ENCODE measurements around the gene RASAL2. TPM values are rescaled to one million over a fixed set of nuclear protein-coding genes. Genes with fewer than 3 reads are reported as not detected.

Gene RASAL2
- total and polyA plus RNA-seq, 2 experiments from 2014 or later: 16.0 to 42.2 TPM

DNA sequence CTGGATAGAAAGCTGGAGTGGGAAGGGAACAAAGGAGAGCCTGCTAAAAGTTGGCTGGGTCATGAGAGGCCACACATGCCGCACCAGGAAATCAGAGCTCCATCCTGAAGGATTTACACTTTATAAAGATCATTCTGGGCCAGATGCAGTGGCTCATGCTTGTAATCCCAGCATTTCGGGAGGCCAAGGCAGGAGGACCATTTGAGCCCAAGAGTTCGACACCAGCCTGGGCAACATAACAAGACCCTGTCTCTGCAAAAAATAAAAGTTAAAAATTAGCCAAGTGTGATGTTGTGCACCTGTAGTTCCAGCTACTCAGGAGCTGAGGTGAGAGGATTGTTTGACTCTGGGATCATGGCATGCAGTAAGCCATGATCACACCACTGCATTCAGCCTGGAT, 28.7 kb upstream of the RASAL2 start:
- Mint-ChIP-seq H3K36me3 (ENCODE audit: low read depth) (no peaks in the 10 kb centered on the region), H3K4me3 (no peak overlapping the region), H3K9me3 (no peaks in the 10 kb centered on the region), H3K27ac (no peak overlapping the region), H3K4me1 (peaks cover 30% of the 10 kb centered on the region), H3K27me3 (ENCODE audit: insufficient read depth, low read depth, poor library complexity) (peaks cover 3% of the 10 kb centered on the region)
- Histone ChIP-seq H3K4me3 (no peak overlapping the region), H3K27me3 (ENCODE audit: insufficient read depth) (no peaks in the 10 kb centered on the region), H2AFZ (no peak overlapping the region), H3K36me3 (ENCODE audit: insufficient read depth) (no peaks in the 10 kb centered on the region), H3K27ac (ENCODE audit: low read depth) (no peak overlapping the region), H3K4me1 (ENCODE audit: insufficient read depth) (peaks cover 22% of the 10 kb centered on the region), H3K79me2 (replicated peaks; ENCODE audit: insufficient read depth) (no peaks in the 10 kb centered on the region), H3F3A (replicated peaks; ENCODE audit: low read depth) (peaks cover 5% of the 10 kb centered on the region), H3K9me2 (ENCODE audit: insufficient read depth) (no peaks in the 10 kb centered on the region), H4K20me1 (replicated peaks; ENCODE audit: insufficient read depth) (no peaks in the 10 kb centered on the region), H3K4me2 (no peak overlapping the region)
- DNase-seq (ENCODE audit: low spot score): no peak
- TF ChIP-seq, protein P1, sequence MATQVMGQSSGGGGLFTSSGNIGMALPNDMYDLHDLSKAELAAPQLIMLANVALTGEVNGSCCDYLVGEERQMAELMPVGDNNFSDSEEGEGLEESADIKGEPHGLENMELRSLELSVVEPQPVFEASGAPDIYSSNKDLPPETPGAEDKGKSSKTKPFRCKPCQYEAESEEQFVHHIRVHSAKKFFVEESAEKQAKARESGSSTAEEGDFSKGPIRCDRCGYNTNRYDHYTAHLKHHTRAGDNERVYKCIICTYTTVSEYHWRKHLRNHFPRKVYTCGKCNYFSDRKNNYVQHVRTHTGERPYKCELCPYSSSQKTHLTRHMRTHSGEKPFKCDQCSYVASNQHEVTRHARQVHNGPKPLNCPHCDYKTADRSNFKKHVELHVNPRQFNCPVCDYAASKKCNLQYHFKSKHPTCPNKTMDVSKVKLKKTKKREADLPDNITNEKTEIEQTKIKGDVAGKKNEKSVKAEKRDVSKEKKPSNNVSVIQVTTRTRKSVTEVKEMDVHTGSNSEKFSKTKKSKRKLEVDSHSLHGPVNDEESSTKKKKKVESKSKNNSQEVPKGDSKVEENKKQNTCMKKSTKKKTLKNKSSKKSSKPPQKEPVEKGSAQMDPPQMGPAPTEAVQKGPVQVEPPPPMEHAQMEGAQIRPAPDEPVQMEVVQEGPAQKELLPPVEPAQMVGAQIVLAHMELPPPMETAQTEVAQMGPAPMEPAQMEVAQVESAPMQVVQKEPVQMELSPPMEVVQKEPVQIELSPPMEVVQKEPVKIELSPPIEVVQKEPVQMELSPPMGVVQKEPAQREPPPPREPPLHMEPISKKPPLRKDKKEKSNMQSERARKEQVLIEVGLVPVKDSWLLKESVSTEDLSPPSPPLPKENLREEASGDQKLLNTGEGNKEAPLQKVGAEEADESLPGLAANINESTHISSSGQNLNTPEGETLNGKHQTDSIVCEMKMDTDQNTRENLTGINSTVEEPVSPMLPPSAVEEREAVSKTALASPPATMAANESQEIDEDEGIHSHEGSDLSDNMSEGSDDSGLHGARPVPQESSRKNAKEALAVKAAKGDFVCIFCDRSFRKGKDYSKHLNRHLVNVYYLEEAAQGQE (IDR thresholded peaks at IDR 0.05; ENCODE audit: unreplicated experiment): no peak
- TF ChIP-seq ZNF331 (CRISPR knock-in tag; IDR thresholded peaks at IDR 0.05; ENCODE audit: low read depth) (no peak), POLR2AphosphoS5 (IDR thresholded peaks at IDR 0.05; ENCODE audit: low read depth) (no peak)
- ATAC-seq: no peak

- no peak overlapping the region for H3K4me3 ChIP-seq
- no peaks in the 10 kb centered on the region for H3K9me3 Mint-ChIP-seq
- H3K4me2 ChIP-seq: no peak overlapping the region
- H3K4me3 Mint-ChIP-seq: no peak overlapping the region
- ATAC-seq (no peak), DNase-seq (ENCODE audit: low spot score) (no peak)
- H3F3A ChIP-seq (replicated peaks; ENCODE audit: low read depth): no peaks in the 10 kb centered on the region
- H3K27ac ChIP-seq (ENCODE audit: low read depth): no peak overlapping the region
- no peaks in the 10 kb centered on the region for H3K9me2 ChIP-seq (ENCODE audit: insufficient read depth)
- no peaks in the 10 kb centered on the region for H3K36me3 Mint-ChIP-seq (ENCODE audit: low read depth)
- H3K36me3 ChIP-seq (ENCODE audit: insufficient read depth): no peaks in the 10 kb centered on the region
- no peaks in the 10 kb centered on the region for H3K27me3 Mint-ChIP-seq (ENCODE audit: insufficient read depth, low read depth, poor library complexity)
- peaks cover 19% of the 10 kb centered on the region for H3K4me1 Mint-ChIP-seq
- H3K4me1 ChIP-seq (ENCODE audit: insufficient read depth): peaks cover 11% of the 10 kb centered on the region
- H3K79me2 ChIP-seq (replicated peaks; ENCODE audit: insufficient read depth): no peaks in the 10 kb centered on the region
- H3K27me3 ChIP-seq (ENCODE audit: insufficient read depth): no peaks in the 10 kb centered on the region
- H4K20me1 ChIP-seq (replicated peaks; ENCODE audit: insufficient read depth): no peaks in the 10 kb centered on the region
- TF ChIP-seq, protein P2, sequence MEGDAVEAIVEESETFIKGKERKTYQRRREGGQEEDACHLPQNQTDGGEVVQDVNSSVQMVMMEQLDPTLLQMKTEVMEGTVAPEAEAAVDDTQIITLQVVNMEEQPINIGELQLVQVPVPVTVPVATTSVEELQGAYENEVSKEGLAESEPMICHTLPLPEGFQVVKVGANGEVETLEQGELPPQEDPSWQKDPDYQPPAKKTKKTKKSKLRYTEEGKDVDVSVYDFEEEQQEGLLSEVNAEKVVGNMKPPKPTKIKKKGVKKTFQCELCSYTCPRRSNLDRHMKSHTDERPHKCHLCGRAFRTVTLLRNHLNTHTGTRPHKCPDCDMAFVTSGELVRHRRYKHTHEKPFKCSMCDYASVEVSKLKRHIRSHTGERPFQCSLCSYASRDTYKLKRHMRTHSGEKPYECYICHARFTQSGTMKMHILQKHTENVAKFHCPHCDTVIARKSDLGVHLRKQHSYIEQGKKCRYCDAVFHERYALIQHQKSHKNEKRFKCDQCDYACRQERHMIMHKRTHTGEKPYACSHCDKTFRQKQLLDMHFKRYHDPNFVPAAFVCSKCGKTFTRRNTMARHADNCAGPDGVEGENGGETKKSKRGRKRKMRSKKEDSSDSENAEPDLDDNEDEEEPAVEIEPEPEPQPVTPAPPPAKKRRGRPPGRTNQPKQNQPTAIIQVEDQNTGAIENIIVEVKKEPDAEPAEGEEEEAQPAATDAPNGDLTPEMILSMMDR (conservative IDR thresholded peaks at IDR 0.05; ENCODE audit: low read depth in 2 of 2): no peak
- no peak for TF ChIP-seq NANOG (IDR thresholded peaks at IDR 0.05; ENCODE audit: borderline replicate concordance)
- no peak for TF ChIP-seq ETS1 (IDR thresholded peaks at IDR 0.05)
- TF ChIP-seq, protein P3, sequence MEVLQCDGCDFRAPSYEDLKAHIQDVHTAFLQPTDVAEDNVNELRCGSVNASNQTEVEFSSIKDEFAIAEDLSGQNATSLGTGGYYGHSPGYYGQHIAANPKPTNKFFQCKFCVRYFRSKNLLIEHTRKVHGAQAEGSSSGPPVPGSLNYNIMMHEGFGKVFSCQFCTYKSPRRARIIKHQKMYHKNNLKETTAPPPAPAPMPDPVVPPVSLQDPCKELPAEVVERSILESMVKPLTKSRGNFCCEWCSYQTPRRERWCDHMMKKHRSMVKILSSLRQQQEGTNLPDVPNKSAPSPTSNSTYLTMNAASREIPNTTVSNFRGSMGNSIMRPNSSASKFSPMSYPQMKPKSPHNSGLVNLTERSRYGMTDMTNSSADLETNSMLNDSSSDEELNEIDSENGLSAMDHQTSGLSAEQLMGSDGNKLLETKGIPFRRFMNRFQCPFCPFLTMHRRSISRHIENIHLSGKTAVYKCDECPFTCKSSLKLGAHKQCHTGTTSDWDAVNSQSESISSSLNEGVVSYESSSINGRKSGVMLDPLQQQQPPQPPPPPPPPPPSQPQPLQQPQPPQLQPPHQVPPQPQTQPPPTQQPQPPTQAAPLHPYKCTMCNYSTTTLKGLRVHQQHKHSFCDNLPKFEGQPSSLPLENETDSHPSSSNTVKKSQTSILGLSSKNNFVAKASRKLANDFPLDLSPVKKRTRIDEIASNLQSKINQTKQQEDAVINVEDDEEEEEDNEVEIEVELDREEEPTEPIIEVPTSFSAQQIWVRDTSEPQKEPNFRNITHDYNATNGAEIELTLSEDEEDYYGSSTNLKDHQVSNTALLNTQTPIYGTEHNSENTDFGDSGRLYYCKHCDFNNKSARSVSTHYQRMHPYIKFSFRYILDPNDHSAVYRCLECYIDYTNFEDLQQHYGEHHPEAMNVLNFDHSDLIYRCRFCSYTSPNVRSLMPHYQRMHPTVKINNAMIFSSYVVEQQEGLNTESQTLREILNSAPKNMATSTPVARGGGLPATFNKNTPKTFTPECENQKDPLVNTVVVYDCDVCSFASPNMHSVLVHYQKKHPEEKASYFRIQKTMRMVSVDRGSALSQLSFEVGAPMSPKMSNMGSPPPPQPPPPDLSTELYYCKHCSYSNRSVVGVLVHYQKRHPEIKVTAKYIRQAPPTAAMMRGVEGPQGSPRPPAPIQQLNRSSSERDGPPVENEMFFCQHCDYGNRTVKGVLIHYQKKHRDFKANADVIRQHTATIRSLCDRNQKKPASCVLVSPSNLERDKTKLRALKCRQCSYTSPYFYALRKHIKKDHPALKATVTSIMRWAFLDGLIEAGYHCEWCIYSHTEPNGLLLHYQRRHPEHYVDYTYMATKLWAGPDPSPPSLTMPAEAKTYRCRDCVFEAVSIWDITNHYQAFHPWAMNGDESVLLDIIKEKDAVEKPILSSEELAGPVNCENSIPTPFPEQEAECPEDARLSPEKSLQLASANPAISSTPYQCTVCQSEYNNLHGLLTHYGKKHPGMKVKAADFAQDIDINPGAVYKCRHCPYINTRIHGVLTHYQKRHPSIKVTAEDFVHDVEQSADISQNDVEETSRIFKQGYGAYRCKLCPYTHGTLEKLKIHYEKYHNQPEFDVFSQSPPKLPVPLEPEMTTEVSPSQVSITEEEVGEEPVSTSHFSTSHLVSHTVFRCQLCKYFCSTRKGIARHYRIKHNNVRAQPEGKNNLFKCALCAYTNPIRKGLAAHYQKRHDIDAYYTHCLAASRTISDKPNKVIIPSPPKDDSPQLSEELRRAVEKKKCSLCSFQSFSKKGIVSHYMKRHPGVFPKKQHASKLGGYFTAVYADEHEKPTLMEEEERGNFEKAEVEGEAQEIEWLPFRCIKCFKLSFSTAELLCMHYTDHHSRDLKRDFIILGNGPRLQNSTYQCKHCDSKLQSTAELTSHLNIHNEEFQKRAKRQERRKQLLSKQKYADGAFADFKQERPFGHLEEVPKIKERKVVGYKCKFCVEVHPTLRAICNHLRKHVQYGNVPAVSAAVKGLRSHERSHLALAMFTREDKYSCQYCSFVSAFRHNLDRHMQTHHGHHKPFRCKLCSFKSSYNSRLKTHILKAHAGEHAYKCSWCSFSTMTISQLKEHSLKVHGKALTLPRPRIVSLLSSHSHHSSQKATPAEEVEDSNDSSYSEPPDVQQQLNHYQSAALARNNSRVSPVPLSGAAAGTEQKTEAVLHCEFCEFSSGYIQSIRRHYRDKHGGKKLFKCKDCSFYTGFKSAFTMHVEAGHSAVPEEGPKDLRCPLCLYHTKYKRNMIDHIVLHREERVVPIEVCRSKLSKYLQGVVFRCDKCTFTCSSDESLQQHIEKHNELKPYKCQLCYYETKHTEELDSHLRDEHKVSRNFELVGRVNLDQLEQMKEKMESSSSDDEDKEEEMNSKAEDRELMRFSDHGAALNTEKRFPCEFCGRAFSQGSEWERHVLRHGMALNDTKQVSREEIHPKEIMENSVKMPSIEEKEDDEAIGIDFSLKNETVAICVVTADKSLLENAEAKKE (CRISPR knock-in tag; IDR thresholded peaks at IDR 0.05): no peak
- H3K27ac Mint-ChIP-seq: no peak overlapping the region
- H2AFZ ChIP-seq: peak overlapping the region; percentile 39; the same call in 1 of the 2 replicates
Measured at GRCh38 chr1:178066296-178066907, 27.5 kb upstream of the RASAL2 start.

Data from GM23338 (cell line).